Fibroblast of lung (primary cell): ENCODE results near the gene EIF3B. TPM values are rescaled to one million over a fixed set of nuclear protein-coding genes. Genes with fewer than 3 reads are reported as not detected.

Source experiments
- DNase-seq, 2 donors: peaks; one replicate each; pipeline versions ENCODE4 v3.0.0 to v3.0.0-alpha.2; 2010; ENCODE audit warnings: low read depth in 2 of 2
- H2AFZ ChIP-seq: 2 replicates; pipeline ENCODE4 v1.5.1; 2012; ENCODE audit warnings: low read length, control low read depth, inconsistent platforms
- H3K27ac ChIP-seq: 2 replicates; pipeline ENCODE4 v1.5.1; 2011; ENCODE audit warnings: low read length, control low read depth; ENCODE audit not compliant: insufficient read depth
- H3K27me3 ChIP-seq: 2 replicates; pipeline ENCODE4 v1.5.1; 2011; ENCODE audit warnings: mild to moderate bottlenecking, low read length; ENCODE audit not compliant: control insufficient read depth, insufficient read depth
- H3K36me3 ChIP-seq: 2 replicates; pipeline ENCODE4 v1.5.1; 2011; ENCODE audit warnings: low read length; ENCODE audit not compliant: control insufficient read depth, insufficient read depth
- H3K4me1 ChIP-seq: 2 replicates; pipeline ENCODE4 v1.5.1; 2011; ENCODE audit warnings: low read length; ENCODE audit not compliant: control insufficient read depth, insufficient read depth; ENCODE audit errors: extremely low read depth
- H3K4me2 ChIP-seq: 2 replicates; pipeline ENCODE4 v1.5.1; 2011; ENCODE audit warnings: low read length, control low read depth; ENCODE audit not compliant: insufficient read depth; ENCODE audit errors: extremely low read depth
- H3K4me3 ChIP-seq, 4 experiments: fragments of 200-600 bp in 1 of 4; sonication (generic) in 1 of 4; replicated peaks in 1 of 4; 2 replicates each; pipeline ENCODE4 v1.5.1; 2011 to 2016; ENCODE audit warnings: low read length in 4 of 4, low read depth in 3 of 4, mild to moderate bottlenecking in 3 of 4, control low read depth in 2 of 4, inconsistent platforms in 1 of 4, mixed read lengths in 1 of 4; ENCODE audit not compliant: insufficient read depth in 1 of 4; ENCODE audit errors: control extremely low read depth in 1 of 4
- H3K79me2 ChIP-seq: 2 replicates; pipeline ENCODE4 v1.5.1; 2012; ENCODE audit warnings: mild to moderate bottlenecking, low read length, inconsistent platforms; ENCODE audit not compliant: control insufficient read depth, insufficient read depth
- H3K9ac ChIP-seq: 2 replicates; pipeline ENCODE4 v1.5.1; 2011; ENCODE audit warnings: mild to moderate bottlenecking, low read length, control low read depth; ENCODE audit not compliant: insufficient read depth
- H3K9me3 ChIP-seq: 2 replicates; pipeline ENCODE4 v1.5.1; 2012; ENCODE audit warnings: low read depth, low read length; ENCODE audit not compliant: control insufficient read depth, insufficient read depth
- H4K20me1 ChIP-seq: 2 replicates; pipeline ENCODE4 v1.5.1; 2011; ENCODE audit warnings: low read length; ENCODE audit not compliant: control insufficient read depth, insufficient read depth; ENCODE audit errors: extremely low read depth
- EZH2 ChIP-seq: IDR thresholded peaks from 2 replicates; pipeline ENCODE4 v1.5.1; 2012; ENCODE audit warnings: low read length, control low read depth, mild to moderate bottlenecking; ENCODE audit errors: missing control alignments
- polyA plus RNA-seq, 2 donors: library from polyadenylated mRNA; depleted of rRNA in 1 of 2; stranded (reverse) in 1 of 2; unstranded in 1 of 2; fragments of >200 nt; gene quantifications; 2 replicates each; pipeline ENCODE4 v1.2.1, GENCODE V29; 2011 to 2012; ENCODE audit warnings: missing spikeins in 1 of 2
- total RNA-seq: library from RNA; depleted of rRNA; stranded (reverse); fragments of >200 nt; gene quantifications from 2 replicates; pipeline ENCODE4 v1.2.1, GENCODE V29; 2014
- TF ChIP-seq, protein P1 (sequence below), 2 donors: IDR thresholded peaks in 1 of 2; conservative IDR thresholded peaks in 1 of 2; 1 replicate in 1 of 2; 2 replicates in 1 of 2; pipeline ENCODE4 v1.5.1; 2011 to 2012; ENCODE audit warnings: low read length in 2 of 2, control low read depth in 1 of 2, inconsistent platforms in 1 of 2, low read depth in 1 of 2, mild to moderate bottlenecking in 1 of 2

EIF3B gene
- total and polyA plus RNA-seq, 2 donors (not counting 1 experiment from before 2014, with no cell fraction given): 92.8 to 133 TPM

DNA sequence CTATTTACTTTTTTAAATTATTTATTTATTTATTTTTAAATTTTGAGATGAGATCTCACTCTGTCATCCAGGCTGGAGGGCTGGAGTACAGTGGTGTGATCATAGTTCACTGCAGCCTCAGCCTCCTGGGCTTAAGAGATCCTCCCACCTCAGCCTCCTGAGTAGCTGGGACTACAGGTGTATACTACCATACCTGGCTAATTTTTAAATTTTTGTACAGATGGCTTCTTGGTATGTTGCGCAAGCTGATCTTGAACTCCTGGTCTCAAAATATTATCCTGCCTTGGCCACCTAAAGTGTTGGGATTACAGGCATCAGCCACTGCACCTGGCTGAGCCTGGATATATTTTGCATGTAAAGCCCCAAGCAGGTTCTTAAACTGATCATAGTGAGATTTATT, 56.4 kb downstream of the EIF3B start:
- Histone ChIP-seq H3K4me1 (peaks cover 4% of the 10 kb centered on the region), H3K36me3 (no peaks in the 10 kb centered on the region), H3K9me3 (no peaks in the 10 kb centered on the region), H3K4me3 (no peak overlapping the region), H3K27me3 (no peaks in the 10 kb centered on the region), H3K79me2 (no peaks in the 10 kb centered on the region), H3K4me2 (no peak overlapping the region), H2AFZ (no peak overlapping the region), H4K20me1 (no peaks in the 10 kb centered on the region), H3K27ac (no peak overlapping the region), H3K9ac (no peak overlapping the region)
- TF ChIP-seq, protein P1, sequence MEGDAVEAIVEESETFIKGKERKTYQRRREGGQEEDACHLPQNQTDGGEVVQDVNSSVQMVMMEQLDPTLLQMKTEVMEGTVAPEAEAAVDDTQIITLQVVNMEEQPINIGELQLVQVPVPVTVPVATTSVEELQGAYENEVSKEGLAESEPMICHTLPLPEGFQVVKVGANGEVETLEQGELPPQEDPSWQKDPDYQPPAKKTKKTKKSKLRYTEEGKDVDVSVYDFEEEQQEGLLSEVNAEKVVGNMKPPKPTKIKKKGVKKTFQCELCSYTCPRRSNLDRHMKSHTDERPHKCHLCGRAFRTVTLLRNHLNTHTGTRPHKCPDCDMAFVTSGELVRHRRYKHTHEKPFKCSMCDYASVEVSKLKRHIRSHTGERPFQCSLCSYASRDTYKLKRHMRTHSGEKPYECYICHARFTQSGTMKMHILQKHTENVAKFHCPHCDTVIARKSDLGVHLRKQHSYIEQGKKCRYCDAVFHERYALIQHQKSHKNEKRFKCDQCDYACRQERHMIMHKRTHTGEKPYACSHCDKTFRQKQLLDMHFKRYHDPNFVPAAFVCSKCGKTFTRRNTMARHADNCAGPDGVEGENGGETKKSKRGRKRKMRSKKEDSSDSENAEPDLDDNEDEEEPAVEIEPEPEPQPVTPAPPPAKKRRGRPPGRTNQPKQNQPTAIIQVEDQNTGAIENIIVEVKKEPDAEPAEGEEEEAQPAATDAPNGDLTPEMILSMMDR (conservative IDR thresholded peaks at IDR 0.05 in 1 of 2, IDR thresholded peaks at IDR 0.05 in 1 of 2; ENCODE audit: low read depth in 1 of 2, low read length in 2 of 2): no peak
- TF ChIP-seq EZH2: no peak
- DNase-seq: no peak

DNA sequence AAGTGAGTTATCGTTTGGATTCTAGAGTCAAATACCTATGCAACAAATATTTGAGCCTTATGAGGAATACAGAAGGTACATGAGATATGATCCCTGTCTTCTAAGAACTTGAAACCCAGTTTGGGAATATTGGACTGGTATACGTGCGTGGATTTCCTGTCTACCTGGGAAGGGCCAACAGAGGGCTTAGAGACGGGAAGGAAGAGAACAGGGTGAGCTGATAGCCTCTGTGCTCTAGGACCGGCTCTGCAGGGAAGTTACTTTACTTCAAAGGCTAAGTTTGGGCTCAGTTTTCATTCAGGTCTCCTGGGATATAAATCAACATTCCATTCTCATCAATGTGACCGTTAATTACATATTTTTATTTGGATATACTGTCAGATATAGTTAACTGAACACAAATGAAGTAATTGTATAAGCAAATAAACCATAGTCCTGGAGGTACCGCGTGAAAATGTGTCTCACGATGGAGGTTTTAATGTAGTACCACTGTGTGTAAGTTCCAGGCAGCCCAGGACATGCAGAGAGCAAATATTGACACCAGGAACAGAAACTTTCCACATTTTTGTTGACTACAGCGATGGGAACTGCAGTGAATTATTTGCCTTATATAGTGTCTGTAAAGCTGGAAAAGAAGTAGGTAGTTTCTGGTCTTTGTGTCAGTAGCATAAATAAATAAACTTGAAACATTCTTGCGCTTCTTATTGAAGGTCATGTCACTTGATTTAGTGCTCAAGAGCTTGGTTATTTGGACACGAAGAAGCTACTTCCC, 57.4 kb downstream of the EIF3B start:
- H3K36me3 ChIP-seq: no peaks in the 10 kb centered on the region
- no peaks in the 10 kb centered on the region for H4K20me1 ChIP-seq
- no peaks in the 10 kb centered on the region for H3K27me3 ChIP-seq
- H3K27ac ChIP-seq: no peak overlapping the region
- no peaks in the 10 kb centered on the region for H3K79me2 ChIP-seq
- no peak overlapping the region for H3K4me3 ChIP-seq
- no peaks in the 10 kb centered on the region for H3K9me3 ChIP-seq
- TF ChIP-seq, protein P1 (conservative IDR thresholded peaks at IDR 0.05 in 1 of 2, IDR thresholded peaks at IDR 0.05 in 1 of 2; ENCODE audit: low read depth in 1 of 2, low read length in 2 of 2): no peak
- no peak for TF ChIP-seq EZH2
- DNase-seq: no peak
- H3K4me2 ChIP-seq: peak overlapping the region; percentile 7
- peaks cover 4% of the 10 kb centered on the region for H3K4me1 ChIP-seq
- no peak overlapping the region for H2AFZ ChIP-seq
- H3K9ac ChIP-seq: no peak overlapping the region

DNA sequence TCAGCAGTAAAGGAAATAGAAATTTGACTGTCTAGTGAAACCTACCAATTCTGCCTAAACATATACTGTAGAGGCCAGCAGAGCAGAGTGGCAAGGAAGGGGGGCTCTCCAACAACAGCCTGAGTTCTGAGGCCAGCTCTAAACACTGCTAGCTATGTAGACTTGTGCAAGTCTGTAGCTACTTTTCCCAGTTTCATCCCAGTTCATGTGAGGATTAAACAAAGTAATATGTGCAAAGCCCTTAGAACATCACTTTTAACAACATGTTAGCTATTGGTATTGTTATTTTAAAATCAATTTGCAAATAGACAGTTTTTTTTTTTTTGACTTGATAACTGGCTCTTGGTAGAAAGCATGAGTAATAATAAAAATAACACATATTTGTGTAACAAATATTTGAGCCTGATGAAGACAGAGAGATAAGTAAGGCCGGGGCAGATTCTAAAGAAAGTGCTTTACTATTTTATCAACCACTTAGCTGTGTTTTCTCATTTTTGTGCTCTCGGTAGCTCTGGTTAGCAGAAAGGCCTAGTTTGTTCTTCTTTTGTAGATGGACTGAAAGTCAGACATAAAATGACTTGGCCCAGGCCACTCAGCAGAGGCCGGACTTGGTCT, 58.1 kb downstream of the EIF3B start:
- DNase-seq: peak; percentile 16 to 31

More for the DNA sequence above, 58.1 kb downstream of the EIF3B start:
- Histone ChIP-seq H3K27ac (no peak overlapping the region), H3K27me3 (no peaks in the 10 kb centered on the region), H4K20me1 (no peaks in the 10 kb centered on the region), H3K36me3 (no peaks in the 10 kb centered on the region), H3K9me3 (no peaks in the 10 kb centered on the region), H2AFZ (no peak overlapping the region), H3K79me2 (no peaks in the 10 kb centered on the region), H3K4me2 (peak overlapping the region; percentile 7), H3K4me1 (peaks cover 4% of the 10 kb centered on the region), H3K9ac (no peak overlapping the region), H3K4me3 (no peak overlapping the region)
- no peak for TF ChIP-seq EZH2
- TF ChIP-seq, protein P1 (conservative IDR thresholded peaks at IDR 0.05 in 1 of 2, IDR thresholded peaks at IDR 0.05 in 1 of 2; ENCODE audit: low read depth in 1 of 2, low read length in 2 of 2): no peak
